CD1c-positive myeloid dendritic cell (primary cell): ENCODE results near the gene FBXO34.
"Not testable (repeated sequence)": the region's sequence is repeated elsewhere in the genome, so short reads cannot be mapped to it uniquely, and the experiment has no call there.

Experiments
- DNase-seq: peaks from one replicate; pipeline ENCODE4 v3.0.0-alpha.2; 2016; ENCODE audit errors: extremely low spot score

Gene FBXO34

GRCh38 chr14:55312379-55313030 lies 41.3 kb downstream of the FBXO34 start:
- not testable (repeated sequence) for DNase-seq

DNA sequence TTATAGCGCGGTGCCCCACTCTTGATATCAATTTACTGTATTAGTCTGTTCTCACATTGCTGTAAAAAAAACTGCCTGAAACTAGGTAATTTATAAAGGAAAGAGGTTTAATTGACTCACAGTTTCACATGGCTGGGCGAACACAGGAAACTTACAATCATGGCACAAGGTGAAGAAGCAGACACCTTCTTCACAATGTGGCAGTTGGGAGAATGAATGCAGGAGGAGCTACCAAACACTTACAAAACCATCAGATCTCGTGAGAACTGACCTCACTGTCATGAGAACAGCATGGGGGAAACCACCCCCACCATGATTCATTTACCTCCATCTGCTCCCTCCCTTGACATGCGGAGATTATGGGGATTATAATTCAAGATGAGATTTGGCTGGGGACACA lies 42.3 kb downstream of the FBXO34 start:
- DNase-seq, result no peak

DNA sequence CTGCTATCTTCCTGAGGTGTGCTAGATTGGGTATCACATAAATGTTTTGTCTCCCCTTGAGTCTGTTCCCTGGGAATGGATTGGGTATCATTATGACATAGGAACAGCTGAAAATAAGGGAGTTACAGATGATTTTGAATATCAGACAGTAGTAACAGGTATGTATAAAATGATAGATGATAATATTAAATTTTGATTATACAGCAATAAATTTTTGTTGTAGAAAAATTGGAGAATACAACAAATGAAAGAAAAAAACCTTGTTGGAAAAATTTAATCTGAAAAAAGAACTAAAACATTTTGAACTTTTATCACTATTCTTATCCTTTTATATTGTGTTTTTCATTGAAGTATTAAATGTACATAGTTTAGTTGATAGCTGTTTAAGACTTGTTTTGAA lies 43.2 kb downstream of the FBXO34 start:
- DNase-seq, result no peak

GRCh38 chr14:55316564-55316963 lies 45.3 kb downstream of the FBXO34 start:
- no peak for DNase-seq

DNA sequence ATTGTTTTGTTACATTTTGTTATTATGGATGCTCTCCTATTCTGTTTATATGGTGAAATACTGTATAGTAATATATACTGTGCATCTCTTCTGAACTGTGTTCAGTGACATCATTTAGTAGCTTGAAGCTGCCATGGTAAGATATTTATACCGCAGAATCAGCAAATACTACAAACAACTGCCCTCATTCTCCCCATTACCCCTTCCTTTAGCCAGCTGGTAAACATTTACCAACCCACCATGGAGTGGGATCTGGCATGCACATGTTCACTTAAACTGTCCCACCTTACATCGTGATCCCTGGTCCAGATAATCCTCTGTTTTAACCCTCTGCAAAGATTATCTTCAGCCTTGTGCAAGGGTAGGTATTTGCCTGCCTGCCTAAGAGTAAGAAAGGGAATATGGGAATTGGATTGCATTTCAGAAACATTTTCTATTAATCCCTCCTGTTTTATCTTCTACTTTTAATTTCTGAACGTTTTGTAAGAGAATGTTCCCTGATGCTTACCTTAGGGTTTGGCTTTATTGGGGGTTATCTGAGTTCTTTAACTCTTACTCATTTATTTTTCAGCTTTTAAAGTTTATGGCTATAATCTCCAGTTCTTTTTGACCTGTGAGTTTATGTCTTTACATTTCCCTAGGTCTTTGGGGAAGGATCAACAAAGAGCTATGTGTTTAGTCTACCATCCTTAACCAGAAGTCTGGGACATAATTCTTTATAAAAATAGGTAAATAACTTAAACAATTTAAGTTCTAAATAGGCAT lies 46.5 kb downstream of the FBXO34 start:
- DNase-seq, result no peak

GRCh38 chr14:55318694-55319093 lies 47.5 kb downstream of the FBXO34 start:
- no peak for DNase-seq

GRCh38 chr14:55323910-55324309 lies 52.7 kb downstream of the FBXO34 start:
- DNase-seq, result no peak

DNA sequence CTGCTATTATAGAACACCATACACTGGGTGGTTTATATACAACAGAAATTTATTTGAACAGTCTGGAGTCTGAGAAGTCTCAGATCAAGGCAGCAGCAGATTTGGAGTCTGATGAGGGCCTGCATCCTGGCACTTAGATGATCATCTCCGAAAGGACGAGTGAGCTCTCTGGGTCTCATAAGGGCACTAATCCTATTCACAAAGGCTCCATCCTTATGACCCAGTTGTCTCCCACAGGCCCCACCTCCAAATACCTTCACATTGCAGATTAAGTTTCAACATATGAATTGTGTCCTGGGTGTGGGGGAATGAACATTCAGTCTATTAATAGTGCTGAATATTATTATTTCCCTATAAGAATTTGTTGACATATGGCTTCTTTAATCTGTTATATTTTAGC lies 53.6 kb downstream of the FBXO34 start:
- DNase-seq, result no peak

GRCh38 chr14:55327179-55327578 lies 56.0 kb downstream of the FBXO34 start:
- DNase-seq, result peak; percentile 15

GRCh38 chr14:55328317-55328716 lies 57.1 kb downstream of the FBXO34 start:
- DNase-seq, result no peak

DNA sequence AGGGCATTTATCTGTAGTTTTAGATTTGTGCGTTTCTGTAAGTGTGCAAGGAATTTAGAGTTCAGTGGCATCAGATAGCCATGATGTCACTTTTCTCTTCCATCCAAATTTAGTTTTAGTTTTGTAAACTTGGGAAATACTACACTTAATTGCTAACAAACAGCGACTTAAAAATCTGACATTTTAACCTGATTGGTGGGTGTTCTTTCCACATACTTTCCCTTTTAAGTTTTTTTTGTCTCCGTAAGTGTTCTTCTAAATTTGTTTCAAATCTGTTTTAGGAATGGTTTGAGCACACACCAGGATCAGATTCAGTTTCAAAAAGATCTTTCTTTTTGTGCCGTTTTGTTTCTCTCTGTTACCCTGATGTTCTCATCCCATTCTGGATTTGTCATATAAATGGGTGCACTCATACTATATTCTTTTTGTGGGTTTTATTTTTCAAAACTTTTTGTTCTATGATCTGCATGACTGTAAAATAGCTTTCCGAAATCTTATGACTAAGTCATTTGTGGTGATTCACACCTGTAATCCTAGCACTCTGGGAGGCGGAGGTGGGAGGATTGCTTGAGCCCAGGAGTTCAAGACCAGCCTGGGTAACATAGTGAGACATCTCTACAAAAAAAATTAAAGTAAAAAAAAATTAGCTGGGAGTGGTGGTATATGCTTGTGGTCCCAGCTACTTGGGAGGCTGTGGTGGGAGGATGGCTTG lies 58.9 kb downstream of the FBXO34 start:
- no peak for DNase-seq

GRCh38 chr14:55332654-55333570 lies 61.7 kb downstream of the FBXO34 start:
- no peak for DNase-seq

DNA sequence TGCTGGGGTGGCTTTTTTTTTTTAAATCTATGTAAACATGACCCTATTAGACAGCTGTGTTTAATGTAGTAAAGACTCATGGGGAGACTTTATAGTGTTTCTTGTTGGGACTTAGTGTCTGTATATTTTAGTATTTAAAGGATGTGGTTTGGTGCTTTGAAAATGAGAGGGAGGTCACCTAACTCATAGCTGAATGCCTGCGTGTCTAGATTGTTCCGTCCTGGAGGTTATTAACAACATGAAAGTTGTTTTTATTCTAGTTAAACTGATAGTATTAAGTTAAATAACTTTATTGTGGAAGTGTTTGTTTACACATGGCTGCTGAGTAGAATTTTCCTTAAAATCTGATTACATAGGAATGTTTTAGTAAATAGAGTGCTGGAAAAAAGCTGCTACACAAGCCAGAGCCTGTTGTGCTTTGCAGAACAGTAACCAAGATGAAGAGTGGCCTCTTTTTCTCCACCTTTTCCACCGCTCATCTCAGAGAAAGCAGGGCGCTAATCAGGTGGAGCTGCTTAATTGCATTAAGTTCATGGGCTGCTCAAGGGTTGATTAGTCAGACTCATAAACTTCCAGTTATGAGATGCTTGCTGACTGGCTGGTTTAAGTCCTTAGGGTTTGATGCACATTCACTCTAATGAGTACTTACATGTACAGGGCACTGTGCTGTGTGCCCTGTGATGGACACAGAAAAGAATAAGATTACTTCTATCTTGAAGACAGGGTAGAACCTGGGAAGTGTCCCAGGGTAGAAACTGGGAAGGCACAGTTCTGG lies 62.7 kb downstream of the FBXO34 start:
- DNase-seq, result no peak

DNA sequence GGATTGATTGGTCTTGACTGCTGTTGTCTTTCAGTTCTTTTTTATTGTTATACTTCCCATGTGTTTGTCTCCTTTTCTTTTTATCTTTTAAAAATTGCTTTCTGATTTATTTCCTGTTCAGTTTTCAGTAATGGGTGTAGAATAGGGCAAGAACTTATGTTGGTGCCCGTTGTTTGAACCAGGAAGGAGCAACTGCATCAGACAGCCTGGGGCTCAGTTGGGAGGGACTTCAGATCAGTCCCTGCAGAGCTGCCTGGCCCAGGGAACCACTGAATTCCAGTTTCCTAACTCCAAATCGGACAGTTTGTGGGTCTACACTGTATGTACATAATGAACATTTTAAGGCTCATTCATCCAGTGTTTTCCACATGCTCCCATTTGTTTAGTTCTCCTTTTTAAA lies 64.9 kb downstream of the FBXO34 start:
- DNase-seq, result no peak

GRCh38 chr14:55336691-55337090 lies 65.5 kb downstream of the FBXO34 start:
- no peak for DNase-seq

DNA sequence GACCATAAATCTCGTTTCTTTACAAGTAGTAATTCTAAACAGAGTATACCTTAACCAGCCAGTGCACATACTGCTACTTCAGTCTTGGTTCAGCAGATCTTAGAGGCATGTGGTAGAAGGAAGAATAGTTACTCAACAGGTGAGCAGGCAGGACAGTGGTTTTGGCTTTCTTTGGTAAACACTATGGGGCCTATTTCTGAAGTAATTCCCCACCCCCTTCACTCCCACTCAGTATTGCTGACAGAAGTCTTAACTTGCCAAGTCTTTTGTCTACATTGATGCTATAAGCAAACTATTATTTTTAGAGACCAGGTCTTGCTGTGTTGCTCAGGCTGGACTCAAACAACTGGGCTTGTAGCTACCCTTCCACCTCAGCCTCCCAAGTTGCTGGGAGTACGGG lies 68.5 kb downstream of the FBXO34 start:
- DNase-seq, result no peak

- DNase-seq, result no peak
Measured at GRCh38 chr14:55340482-55340881, 69.3 kb downstream of the FBXO34 start.

- no peak for DNase-seq
Measured at GRCh38 chr14:55341781-55342180, 70.6 kb downstream of the FBXO34 start.

DNA sequence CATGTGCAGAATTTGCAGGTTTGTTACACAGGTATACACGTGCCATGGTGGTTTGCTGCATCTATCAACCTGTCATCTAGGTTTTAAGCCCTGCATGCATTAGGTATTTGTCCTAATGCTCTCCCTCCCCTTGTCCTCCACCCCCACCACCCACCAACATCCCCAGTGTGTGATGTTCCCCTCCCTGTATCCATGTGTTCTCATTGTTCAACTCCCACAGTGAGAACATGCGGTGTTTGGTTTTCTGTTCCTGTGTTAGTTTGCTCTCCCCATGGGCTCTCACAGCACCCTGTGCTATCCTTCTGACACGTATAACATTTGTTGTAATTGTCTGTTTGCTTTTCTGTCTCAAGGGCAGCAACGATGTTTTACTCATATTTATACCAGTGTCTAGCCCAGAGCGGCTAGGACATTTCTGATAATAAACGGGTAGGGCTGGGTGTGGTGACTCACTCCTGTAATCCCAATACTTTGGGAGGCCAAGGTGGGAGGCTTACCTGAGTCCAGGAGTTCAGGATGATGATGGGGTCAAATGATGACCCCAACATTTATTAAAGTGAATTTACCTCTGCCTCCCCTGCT lies 73.5 kb downstream of the FBXO34 start:
- not testable (repeated sequence) for DNase-seq

DNA sequence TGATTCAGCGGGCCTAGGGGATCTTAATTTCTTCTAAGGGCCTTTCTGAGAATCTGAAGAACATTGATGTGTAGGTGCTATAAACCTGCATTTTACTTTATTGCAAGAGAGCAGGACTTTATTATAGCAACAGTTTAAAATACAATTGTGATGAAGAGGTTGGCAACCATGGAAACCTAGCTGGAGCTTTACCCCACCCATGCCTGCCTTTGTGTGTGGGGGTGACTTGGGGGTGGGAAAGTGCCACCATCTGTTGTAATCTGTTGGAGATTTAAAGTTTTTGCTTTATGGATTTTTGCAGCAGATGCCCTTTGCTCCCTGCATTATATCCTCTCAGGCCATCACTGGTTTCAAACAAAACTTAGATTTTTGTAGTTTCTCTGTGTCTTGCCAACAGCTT lies 75.8 kb downstream of the FBXO34 start:
- no peak for DNase-seq

- no peak for DNase-seq
Measured at GRCh38 chr14:55347748-55348147, 76.5 kb downstream of the FBXO34 start.
